ENCODE results near the gene TRAF2.
A peak's percentile ranks its signal among the peaks of the same experiment; 100 is the strongest.

TRAF2 gene

GRCh38 chr9:136949817-136950655, 63.7 kb downstream of the TRAF2 start:
- DNase-seq (ENCODE audit: low read depth): peak; percentile 72

DNA sequence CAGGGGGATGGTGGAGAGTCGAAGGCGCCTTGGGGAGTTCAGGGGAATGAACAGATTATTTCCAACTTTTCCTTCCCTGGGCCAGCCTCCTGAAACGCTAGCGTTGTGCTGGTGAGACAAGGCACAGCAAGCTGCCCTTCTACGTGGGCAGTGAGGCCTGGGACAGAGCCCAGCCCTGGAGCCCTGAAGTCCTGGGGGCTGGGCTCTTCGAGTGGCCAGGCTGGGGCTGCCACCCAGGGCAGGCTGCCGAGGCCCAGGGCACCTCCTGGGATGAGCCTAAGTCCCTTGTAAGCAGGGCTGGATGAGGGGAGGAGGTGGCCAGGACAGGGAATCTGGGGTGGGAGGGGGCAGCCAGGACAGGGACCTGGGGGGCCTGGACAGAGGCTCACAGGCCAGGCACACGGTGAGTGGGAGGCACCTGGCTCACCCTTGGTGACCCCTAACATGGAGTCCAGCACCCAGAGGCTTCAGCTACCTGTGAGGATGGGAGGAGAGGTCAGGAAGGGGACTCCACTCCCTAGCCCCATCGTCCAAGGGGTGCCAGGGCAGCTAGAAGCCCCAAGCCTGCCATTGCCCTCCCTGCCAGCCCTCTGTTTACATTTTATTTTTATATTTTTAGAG, 64.5 kb downstream of the TRAF2 start:
- no peak for DNase-seq (ENCODE audit: low read depth)

DNA sequence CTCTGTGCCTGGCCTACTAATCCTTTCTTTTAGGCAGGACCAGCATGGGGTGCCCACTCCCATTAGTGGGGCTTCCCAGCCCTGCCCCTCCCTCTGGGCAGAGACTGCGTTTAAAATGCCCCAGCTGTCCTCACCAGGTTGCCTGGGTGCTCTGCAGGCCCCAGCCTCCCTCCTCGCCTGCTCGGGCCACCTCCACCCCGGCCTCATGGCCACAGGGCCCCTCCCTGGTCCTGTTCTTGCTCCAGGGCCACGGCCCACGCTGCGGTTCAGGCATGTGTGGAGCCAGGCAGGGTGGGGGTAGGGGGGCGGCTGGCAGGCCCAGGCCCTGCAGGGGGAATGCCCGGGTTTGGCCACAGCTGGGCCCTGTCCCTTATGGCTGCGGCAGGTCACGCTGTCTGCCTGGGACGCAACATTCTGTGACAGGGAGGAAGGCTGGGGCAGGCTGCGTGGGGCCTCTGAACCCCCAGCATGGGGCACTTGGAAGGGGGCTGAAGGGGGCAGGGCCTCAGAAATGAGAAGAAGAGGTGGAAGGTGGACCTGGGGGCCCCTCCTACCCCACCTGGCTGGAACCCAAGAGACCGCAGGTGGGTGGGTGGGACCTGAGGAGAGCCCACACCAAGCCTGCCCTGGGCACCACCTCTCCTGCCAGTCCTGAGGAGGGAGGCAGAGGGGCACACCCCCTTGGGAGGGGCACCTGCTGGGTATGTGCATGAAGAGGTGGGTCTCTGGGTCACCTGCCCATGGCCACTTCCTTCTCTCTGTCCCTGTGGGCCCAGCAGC, 65.4 kb downstream of the TRAF2 start, which contains the start of gene LCN12:
LCN12 (plus strand) TSS at position 733 of the 780 bp plus-strand sequence. CDS start 55 bp downstream, outside the sequence.
- no peak for DNase-seq (ENCODE audit: low read depth)

DNA sequence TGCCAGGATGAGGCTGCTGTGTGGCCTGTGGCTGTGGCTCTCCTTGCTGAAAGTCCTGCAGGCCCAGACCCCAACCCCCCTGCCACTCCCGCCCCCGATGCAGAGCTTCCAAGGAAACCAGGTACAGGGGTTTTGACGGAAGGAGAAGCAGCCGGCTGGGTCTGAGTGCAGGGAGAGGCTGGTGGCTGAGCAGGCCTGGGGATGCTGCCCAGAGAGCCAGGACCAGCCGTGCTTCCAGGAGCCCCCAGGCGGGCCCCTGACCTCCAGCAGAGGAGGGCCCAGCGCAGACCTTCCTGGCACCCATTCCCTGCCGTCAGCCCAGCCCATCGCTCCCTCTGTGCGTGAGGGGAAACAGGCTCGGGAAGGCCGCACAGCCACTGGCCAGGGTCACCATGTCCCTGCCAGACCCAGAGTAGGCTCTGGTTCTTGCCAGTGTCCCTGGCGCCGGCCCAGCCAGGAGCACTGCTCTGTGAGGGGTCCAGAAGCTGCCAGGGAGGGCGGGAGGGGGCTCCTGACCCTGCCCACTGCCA, 66.1 kb downstream of the TRAF2 start:
- no peak for DNase-seq (ENCODE audit: low read depth)

DNA sequence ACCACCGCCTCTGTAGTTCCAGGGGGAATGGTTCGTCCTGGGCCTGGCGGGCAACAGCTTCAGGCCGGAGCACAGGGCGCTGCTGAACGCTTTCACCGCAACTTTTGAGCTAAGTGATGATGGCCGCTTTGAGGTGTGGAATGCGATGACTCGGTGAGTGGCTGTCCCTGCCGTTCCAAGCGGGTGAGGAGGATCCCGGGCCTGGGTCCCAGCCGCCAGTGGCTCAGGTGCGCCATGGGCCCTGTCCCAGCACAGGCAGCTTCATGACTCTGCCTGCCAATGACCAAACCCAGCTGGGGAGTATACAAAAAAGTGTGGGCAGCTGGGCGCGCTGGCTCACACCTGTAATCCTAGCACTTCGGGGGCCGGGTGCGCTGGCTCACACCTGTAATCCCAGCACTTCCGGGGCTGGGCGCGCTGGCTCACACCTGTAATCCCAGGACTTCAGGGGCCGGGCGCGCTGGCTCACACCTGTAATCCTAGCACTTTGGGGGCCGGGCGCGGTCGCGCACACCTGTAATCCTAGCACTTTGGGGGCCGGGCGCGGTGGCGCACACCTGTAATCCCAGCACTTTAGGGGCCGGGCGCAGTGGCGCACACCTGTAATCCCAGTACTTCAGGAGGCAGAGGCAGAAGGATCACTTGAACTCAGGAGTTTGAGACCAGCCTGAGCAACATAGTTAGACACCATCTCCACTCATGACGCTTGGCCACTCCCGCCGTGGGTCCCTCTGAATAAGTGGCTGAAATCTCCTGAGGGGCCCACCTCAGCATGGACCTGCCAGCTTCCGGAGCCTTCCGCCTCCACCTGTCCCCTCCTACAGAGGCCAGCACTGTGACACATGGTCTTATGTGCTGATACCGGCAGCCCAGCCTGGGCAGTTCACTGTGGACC, 66.8 kb downstream of the TRAF2 start:
- no peak for DNase-seq (ENCODE audit: low read depth)

DNA sequence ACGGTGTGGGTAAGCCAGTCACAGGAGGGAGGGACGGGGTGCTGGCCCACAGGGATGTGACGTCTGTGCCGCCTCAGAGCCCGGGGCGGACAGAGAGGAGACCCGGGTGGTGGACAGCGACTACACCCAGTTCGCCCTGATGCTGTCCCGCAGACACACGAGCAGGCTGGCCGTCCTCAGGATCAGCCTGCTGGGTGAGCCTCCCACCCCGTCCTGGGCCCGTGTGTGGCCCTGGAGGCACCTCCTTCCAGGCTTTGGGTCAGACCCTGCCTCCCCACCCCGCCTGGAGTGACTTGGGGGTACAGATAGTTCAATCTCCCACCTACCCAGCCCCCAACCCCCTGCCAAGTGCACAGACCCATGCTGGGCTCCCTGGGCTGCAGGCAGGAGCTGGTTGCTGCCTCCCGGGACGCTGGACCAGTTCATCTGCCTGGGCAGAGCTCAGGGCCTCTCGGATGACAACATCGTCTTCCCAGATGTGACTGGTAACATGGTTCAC, 67.5 kb downstream of the TRAF2 start:
- DNase-seq (ENCODE audit: low read depth): no peak

- no peak for DNase-seq (ENCODE audit: low read depth)
Measured at GRCh38 chr9:136954270-136955083, 68.2 kb downstream of the TRAF2 start.

- no peak for DNase-seq (ENCODE audit: low read depth)
Measured at GRCh38 chr9:136955202-136955942, 69.1 kb downstream of the TRAF2 start.

DNA sequence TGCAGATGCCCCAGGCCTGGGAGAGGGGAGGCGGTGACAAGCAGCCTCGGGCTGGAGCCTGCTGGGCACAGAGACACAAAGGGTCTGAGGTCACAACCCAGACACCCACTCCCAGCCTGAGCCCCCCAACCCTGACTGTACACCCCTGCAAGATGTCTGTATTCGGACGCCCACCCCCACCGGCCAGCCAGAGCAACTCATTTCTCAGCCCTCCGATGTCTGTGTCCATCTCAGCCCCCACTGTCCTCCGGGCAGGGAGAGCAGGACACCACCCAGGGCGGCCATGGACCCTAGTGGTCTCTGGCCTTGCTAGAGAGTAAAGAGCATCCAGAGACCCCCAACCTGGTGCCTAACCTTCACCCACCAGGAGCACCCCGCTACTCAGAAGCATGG, 69.6 kb downstream of the TRAF2 start:
- no peak for DNase-seq (ENCODE audit: low read depth)

DNA sequence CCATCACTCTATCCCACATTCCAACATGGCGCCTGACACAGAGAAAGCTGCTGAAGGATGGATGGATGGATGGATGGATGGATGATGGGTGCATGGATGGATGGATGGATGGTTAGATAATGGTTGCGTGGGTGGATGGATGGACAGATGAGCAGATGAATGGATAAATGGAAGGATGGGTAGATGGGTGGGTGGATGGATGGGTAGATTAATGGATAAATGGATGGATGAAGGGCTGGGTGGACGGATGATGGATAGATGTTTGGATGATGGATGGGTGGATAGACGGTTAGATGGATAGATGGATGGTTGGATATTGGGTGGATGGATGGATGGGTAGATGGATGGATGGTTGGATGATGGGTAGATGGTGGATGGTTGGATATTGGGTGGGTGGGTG, 70.3 kb downstream of the TRAF2 start:
- no peak for DNase-seq (ENCODE audit: low read depth)

DNA sequence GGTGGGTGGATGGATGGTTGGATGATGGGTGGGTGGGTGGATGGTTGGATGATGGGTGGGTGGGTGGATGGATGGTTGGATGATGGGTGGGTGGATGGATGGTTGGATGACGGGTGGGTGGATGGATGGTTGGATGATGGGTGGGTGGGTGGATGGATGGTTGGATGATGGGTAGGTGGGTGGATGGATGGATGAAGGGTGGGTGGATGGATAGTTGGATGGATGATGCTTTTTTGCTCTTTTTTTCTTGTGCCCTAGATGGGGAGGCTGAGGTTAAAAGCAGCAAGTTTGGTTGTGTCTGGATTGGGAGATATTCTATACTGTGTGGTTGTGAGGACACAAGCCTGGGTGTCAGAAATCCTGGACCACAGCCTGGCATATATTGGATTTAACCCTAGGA, 71.1 kb downstream of the TRAF2 start:
- DNase-seq (ENCODE audit: low read depth): no peak

DNA sequence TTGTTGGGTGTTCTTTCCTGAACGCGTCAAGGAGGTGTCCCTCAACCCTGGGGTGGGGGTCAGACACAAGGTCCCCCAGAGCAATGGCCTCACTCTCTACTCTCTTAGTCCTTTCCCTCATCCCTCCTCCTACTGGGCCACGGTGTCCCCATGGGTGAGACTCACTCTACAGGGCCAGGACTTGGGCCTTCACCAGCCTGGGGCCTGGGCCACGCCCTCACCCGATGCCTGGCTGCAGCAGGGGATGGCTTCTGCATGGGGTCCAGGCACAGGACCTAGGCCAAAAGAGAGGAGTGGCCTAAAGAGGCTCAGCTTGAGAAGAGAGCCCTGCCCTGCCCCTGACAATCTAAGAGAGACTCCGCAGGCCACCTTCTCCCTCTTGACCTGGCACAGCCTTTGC, 71.6 kb downstream of the TRAF2 start:
- DNase-seq (ENCODE audit: low read depth): no peak

DNA sequence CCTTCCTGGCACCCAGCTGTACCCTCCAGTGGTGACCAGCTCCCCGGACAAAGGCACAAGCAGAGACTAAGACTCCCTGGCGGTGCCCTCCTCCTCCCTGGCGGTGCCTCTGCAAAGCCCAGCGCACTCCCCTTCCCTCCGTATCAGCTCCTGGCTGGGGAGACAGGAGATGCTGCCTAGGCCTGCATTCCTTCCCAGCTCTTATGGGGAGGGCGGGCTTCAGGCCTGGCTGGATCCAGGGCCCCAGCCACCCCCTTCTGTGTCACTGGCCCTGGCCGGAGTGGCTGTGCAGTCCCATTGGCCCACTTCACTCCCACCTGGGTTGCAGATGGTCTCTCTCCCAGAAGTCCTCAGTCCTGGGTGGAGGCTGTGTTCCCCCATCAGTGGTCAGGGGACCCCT, 72.2 kb downstream of the TRAF2 start:
- no peak for DNase-seq (ENCODE audit: low read depth)

GRCh38 chr9:136958898-136959850, 72.9 kb downstream of the TRAF2 start:
- DNase-seq (ENCODE audit: low read depth): no peak

GRCh38 chr9:136960212-136960937, 74.1 kb downstream of the TRAF2 start:
- no peak for DNase-seq (ENCODE audit: low read depth)

DNA sequence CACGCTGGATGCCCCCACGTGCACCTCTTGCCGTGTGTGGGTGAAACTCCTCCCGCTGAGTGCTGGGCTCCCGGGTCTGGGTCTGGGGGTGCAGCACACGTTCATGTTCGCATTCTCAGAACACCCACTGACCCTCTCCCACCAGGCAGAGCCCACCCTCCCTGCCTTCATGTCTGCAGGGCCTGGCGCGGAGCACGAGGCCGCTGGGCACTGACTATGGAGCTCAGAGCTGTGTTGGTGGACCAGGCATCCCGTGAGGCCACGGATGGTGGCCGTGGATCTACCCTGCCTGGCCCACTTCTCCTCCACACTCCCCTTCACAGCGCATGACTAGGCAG, 74.6 kb downstream of the TRAF2 start:
- no peak for DNase-seq (ENCODE audit: low read depth)

DNA sequence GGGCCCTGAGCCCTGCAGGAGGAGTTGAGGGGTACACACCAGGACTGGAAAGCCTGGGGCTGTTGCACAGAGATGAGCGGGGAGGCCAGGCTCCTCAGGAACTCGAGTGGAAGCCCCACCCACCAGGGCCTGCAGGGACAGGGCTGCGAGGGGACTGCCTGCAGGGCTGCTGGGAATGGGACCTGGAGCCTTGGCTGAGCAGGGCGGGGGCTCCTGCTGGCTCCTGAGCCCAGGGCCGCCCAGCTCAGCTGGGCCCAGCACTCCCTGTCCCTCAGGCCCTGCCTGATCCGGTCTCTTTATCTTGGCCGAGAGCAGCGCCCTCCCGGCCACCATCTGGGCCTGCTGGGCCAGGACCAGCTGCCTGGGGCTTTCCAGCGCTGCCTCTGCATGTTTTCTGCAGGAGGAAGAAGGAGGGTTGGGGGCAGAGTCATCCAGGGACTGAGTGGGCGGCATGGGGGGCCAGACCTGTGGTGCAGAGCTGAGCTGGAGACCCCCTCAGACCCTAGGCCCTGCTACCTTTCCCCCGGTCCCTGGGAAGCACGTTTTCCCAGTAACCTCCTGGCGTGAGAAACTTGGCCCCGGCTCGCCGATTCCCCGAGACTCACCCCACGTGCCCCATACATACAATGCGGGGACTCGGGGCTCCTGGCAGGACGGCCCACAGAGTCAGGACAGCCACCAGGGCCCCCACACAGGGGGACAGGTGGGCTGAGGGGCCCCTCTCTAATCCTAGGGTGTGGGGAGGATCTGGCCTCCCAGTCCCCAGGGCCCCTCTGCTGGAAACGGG, 75.2 kb downstream of the TRAF2 start:
- no peak for DNase-seq (ENCODE audit: low read depth)
